Heart left ventricle (tissue), 13 donors: ENCODE measurements around the gene SGO2.

Experiments
- POLR2A ChIP-seq, 2 donors: fragments of 450-650 bp; IDR thresholded peaks; one replicate each; pipeline ENCODE4 v1.6.1; 2017; ENCODE audit warnings: antibody characterized with exemption in 2 of 2, mild to moderate bottlenecking in 2 of 2, moderate library complexity in 2 of 2
- TF ChIP-seq, protein P1 (sequence below), 12 donors: fragments of 200-600 bp; sonication (generic) in 4 of 12; IDR thresholded peaks; one replicate each; pipeline versions ENCODE4 v1.5.0 to v1.8.0; 2018 to 2022; ENCODE audit warnings: antibody characterized with exemption in 12 of 12, mild to moderate bottlenecking in 5 of 12
- donor health status: ischemic (EF 13 %, LVEDD 7.1; RV severe dilation, severe dysfunction).
- donor health status: DM: no; HTN: yes; CAD: no.
- donor health status: DM: no; HTN: no; CAD: no.
- donor health status: ischemic (EF 25% LVEDD 6.9; RV normal size, moderate dysfunction).
- donor health status: ischemic (EF 25% LVEDD 5.7; RV mildly dilated, moderate dysfunction).
- donor health status: ischemic (EF 35%, LVEDD 5.7; RV mildly dilated, moderate dysfunction).
- donor health status: nonischemic (EF 11% LVEDD 7.7; RV severe dilation, severe dysfunction).
- donor health status: DM: yes; HTN: yes; CAD: no.
- donor health status: PGD.
- donor health status: ischemic (EF 29% LVEDD 5.4; RV normal size, mild dysfunction).
- donor health status: nonischemic (EF 23%, LVEDD 6.1; RV moderate dilation, normal function).

DNA sequence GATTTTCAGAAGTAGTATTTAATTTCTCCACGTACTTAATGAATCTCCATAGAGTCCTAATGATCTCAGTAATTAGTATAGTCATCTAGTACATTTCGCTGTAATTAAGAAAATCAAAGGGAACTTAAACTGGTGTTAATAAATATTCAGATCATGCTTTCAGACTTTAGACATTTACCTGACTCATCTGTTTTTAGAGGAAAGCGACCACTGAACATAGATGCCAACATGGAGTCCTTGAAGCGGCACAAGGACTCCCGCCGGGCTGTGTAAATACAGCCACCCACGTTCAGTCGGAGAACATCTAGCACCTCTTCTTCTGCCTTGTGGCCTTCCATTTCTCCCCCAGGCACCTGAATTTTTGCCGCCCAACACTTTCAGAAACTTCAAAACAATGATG, 19.3 kb upstream of the SGO2 start:
- TF ChIP-seq, protein P1, sequence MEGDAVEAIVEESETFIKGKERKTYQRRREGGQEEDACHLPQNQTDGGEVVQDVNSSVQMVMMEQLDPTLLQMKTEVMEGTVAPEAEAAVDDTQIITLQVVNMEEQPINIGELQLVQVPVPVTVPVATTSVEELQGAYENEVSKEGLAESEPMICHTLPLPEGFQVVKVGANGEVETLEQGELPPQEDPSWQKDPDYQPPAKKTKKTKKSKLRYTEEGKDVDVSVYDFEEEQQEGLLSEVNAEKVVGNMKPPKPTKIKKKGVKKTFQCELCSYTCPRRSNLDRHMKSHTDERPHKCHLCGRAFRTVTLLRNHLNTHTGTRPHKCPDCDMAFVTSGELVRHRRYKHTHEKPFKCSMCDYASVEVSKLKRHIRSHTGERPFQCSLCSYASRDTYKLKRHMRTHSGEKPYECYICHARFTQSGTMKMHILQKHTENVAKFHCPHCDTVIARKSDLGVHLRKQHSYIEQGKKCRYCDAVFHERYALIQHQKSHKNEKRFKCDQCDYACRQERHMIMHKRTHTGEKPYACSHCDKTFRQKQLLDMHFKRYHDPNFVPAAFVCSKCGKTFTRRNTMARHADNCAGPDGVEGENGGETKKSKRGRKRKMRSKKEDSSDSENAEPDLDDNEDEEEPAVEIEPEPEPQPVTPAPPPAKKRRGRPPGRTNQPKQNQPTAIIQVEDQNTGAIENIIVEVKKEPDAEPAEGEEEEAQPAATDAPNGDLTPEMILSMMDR (IDR thresholded peaks at IDR 0.05), result no peak
- TF ChIP-seq POLR2A (IDR thresholded peaks at IDR 0.05), result no peak
